AG10803 (cell line): Measurements from ENCODE around the gene SELENON.

Experiments used
- DNase-seq: peaks from one replicate; pipeline ENCODE4 v3.0.0; 2010; ENCODE audit warnings: low read depth
- H3K4me3 ChIP-seq: 2 replicates; pipeline ENCODE4 v1.5.1; 2011; ENCODE audit warnings: mild to moderate bottlenecking, low read length, control low read depth
- TF ChIP-seq, protein P1 (sequence below): conservative IDR thresholded peaks from 2 replicates; pipeline ENCODE4 v1.5.1; 2011; ENCODE audit warnings: mild to moderate bottlenecking, low read length, control low read depth, inconsistent platforms

The SELENON gene

DNA sequence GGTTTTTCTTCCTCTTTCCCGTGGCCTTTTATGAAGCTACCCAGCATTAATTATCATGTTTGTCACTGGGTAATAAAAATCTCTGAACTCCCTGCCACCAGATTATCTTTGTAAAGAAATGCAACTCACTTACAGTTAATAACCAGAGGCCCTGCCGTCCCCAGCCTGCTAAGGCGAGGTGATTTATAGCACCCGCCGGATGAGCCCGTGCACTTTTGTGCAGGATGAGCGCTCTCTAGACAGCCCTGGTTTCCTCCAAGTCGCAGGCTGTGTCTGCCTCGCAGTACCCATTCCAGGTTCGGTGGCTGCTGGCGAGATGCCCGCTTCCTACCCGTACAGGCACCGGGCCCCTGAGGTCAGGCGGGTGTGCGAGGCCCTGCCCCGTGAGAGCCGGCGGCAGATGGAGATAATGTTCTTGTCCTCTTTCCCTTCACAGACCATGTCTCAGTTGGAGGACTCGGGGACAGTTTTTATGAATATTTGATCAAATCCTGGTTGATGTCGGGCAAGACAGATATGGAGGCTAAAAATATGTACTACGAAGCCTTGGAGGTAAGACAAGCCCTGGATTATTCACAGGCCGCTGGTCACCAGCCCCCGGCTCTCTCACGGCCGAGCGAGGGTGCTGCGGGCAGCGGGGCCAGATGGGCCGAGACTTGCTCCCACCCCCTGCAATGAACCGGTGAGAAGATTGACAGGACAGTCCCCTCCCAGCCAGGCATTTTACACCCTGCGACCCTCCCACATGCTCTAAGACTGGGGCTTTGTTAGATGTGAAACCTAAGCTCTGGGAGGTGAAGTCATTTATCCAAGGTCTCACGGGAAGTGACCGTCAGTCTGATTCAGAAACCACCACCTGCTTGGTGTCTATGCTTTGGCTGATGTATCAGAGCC, 28.5 kb upstream of the SELENON start:
- H3K4me3 ChIP-seq = no peak overlapping the region
- TF ChIP-seq, protein P1, sequence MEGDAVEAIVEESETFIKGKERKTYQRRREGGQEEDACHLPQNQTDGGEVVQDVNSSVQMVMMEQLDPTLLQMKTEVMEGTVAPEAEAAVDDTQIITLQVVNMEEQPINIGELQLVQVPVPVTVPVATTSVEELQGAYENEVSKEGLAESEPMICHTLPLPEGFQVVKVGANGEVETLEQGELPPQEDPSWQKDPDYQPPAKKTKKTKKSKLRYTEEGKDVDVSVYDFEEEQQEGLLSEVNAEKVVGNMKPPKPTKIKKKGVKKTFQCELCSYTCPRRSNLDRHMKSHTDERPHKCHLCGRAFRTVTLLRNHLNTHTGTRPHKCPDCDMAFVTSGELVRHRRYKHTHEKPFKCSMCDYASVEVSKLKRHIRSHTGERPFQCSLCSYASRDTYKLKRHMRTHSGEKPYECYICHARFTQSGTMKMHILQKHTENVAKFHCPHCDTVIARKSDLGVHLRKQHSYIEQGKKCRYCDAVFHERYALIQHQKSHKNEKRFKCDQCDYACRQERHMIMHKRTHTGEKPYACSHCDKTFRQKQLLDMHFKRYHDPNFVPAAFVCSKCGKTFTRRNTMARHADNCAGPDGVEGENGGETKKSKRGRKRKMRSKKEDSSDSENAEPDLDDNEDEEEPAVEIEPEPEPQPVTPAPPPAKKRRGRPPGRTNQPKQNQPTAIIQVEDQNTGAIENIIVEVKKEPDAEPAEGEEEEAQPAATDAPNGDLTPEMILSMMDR = no peak
- DNase-seq = no peak

DNA sequence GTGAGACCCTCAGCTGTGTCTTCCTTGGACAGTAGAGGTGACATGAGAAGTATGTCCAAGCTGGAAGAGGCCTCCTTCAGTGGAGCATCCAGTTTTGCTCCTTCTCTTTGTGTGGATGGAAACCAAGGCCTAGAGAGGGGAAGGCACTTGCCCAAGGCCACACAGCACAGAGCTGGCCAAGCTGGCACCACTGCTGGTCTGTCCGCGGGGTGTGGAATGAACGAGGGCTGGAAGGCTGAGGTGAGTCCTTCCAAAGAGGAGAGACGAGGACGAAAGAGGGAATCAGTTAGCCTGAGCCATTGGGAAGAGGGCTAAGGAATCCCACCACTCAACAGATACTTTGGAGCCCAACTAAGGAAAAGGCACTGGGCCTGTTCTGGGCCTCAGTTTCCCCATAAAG, 27.8 kb upstream of the SELENON start:
- no peak for DNase-seq
- TF ChIP-seq, protein P1 = no peak
- no peak overlapping the region for H3K4me3 ChIP-seq

DNA sequence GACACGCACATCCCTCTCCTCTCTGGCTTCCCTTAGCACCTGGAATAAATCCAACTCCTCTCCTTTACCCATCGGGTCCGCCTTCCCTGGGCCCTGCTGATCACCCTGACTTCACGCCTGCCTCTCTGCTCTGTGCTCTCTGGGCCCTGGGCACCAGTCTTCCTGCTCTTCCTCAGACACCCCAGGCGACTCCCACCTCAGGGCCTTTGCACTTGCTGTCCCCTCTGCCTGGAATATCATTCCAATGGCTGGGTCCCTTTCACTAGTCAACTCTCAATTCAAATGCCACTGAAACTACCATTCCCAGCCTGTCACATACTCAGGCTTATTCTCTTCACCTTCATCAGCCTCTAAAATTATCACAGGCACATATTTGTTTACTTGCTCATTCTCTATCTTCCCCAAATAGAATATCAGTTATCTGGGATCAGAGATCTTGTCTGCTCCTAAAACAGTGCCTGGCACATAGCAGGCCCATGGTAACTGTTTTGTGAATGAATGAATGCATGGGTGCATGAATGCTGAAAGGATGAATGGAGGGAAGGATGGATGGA, 27.2 kb upstream of the SELENON start:
- H3K4me3 ChIP-seq = no peak overlapping the region
- no peak for DNase-seq
- TF ChIP-seq, protein P1 = no peak

DNA sequence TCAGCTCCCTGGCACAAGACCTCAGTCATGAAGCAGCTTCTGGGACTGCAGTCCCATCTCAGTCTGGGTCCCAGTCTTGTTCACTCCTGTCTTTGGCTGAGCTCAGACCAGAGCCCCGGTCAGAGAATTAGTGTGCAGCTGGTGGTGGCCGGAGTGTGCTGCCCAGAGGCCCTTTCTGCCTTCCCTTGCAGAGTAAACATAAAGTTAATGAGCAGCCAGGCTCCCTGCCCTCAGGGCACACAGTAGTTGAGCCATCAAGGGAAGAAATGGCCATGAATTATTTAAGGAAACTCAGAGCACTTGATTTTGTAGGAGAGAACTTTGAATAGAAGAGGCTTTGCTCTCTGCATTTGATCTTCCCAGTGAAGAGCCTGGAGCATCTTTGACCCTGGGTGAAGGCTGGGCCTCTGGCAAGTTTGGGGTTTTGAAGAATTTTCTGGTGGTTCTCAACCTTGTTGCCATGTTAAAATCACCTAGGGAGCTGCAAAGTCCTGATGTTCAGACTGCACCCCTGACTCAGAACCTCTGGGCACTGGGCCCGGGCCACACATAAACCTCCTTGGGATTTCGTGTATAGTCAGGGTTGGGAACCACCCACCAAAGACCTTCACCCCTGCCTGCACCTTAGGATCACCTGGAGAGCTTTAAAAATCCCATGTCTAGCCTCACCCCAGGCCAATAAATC, 26.4 kb upstream of the SELENON start:
- no peak overlapping the region for H3K4me3 ChIP-seq
- TF ChIP-seq, protein P1 = no peak
- DNase-seq = no peak

DNA sequence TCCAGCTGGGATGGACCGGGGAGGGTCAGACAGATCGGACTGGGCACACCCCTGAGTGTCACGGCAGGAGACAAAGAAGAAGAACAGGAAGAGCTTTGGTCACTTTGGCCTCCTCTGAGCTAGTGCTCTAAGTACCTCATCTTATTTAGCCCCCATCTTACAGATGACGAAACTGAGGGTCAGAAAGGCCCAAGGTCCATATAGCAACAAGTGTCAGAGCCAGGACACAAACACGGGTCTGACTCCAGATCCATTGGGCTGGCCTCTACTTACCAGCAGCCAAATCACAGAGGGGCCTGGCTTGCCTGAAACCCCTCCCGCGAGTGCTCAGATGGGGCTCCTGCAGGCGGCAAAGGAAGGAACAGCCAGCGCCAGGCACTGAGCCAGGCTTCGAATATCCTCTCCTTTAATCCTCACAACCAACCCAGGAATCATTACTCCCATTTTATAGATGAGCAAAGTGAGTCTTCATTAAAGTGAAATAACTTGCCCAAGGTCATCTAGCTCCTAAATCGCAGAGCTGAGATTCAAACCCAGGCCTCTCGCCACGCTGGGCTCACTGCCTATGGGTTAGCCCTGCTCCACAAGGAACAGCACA, 25.7 kb upstream of the SELENON start:
- TF ChIP-seq, protein P1 = no peak
- DNase-seq = no peak

DNA sequence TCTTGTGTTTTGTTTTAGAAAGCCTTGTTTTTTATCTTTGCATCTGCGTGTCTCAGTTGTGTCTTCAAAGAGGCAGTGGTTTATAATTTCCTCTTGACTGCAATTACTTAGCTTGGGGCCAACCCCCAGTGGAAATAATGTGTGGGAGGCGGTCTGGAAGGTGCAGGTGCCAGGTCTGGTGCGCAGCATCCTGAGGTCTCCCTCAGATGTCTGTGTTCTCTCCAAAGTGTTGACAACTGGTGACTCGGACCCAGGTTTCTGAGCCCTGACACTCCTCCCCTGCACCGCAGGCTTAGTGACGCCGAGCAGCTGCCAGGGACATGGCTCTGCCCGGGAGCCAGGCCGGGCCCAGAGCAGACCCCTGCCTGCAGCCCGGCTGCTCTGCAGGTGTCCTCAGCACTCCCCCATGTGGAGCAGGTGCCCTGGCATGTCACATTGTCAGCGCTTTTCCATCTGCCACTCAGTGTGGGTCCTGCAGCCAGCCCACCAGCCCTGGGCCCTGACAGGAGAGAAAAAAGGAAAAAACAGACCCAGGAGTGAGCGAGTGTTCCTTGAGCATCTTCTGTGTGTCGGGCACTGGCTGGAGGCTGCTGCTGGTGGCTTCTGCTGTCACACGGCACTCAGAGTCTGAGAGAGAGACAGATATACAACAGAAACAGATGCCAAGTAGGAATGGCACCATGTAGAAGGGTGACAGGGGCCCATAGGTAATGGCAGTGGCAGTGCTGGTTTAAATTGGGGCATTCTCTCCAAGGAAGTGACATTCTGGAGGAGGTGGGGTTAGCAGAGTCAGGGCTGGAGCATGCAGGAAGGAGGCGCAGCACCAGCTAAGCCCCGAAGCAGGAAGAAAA, 24.8 kb upstream of the SELENON start:
- no peak for DNase-seq
- TF ChIP-seq, protein P1 = no peak

More for the DNA sequence above, 25.7 kb upstream of the SELENON start:
- no peak overlapping the region for H3K4me3 ChIP-seq

More for the DNA sequence above, 24.8 kb upstream of the SELENON start:
- no peak overlapping the region for H3K4me3 ChIP-seq
